OCI-M2 (cell line): ENCODE results near the gene PTPRM.

Experiments used
- DNase-seq: peaks from one replicate; lab custom pipeline; 2025; ENCODE audit not compliant: unreplicated experiment; lab: John Stamatoyannopoulos, UW

PTPRM gene

GRCh38 chr18:7749510-7749981, 182.4 kb downstream of the PTPRM start:
- no peak for DNase-seq

DNA sequence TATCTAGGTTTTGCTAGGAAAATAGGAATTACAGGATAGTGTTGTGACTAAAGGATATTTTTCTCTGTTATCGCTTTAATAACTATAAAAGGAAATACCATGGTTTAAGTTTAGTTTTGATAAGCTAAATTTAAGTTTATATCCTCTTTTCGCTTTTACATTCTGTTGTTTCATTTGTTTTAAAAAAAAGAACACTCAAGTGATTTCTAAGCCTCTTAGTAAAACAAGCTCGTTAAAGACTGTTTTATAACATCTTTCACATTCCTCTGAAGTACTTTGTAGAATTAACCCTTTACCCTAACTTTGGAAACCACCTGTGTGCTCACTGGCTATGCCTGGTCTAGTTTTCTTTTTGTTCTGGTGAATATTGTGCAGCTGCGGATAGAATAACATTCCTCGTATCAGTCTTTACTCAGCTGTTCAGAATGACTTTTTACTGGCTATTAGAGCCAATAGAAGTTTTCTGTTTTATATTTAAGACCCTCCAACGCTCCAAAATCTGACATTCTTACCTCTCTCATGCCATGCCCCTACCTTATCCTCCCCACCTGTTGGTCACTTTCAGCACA, 183.1 kb downstream of the PTPRM start:
- DNase-seq = no peak

- DNase-seq = no peak
Measured at GRCh38 chr18:7750966-7751365, 183.8 kb downstream of the PTPRM start.

- no peak for DNase-seq
Measured at GRCh38 chr18:7754258-7754657, 187.1 kb downstream of the PTPRM start.

DNA sequence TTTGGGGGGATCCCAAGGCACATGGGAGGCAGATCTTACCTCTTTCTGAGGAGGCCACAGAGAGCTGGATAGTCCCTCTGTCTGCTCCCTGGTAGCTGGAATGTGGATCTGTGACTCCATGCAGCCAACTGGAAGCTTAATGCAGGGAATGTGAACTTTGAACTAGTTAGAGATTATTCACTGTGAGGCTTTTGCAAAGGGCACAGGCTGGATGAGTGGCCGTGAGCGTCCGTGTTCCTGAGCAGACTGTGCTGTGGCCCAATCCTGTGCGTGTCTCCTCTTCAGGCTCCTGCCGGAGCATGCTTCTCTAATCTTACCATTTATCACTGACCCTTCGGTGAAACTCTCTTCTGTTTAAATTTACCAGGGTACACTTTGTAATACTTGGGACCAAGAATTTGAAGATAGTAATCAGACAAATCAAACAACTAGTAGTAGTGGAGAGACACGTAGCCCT, 187.6 kb downstream of the PTPRM start:
- DNase-seq = no peak

DNA sequence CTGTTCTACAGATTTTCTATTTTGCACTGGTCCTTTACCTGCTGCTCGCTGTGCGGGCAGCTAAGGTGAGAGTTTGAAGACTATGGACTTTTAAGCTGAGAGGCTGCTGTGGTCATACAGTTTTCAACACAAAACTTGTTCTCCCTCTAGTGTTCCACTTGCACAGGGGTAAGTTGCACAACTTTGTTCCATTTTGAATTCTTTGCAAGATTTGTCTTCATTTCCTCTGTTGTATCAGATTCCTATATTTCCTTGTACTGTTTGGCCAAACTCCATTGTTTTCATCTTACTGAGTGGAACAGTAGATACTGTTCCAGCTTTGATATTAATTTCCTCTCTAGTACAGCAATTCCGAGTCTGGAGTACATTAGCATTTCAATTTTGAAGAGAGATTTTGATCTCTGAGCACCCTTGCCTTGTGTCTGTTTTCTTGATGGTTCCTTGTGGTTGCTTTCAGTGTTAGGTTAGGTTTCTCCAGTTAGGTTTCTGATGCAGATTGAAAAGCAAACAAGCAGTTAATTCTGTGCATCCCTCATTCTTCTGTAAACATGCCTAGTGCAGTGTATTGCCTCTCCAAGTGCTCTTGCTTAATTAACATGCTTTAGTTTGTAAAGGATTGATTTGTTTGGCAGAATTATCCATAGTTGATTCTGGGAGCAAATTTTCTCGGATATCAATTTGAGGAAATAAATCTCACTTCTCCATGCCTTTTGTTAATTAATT, 188.8 kb downstream of the PTPRM start:
- no peak for DNase-seq

- DNase-seq = no peak
Measured at GRCh38 chr18:7757175-7757574, 190.1 kb downstream of the PTPRM start.

DNA sequence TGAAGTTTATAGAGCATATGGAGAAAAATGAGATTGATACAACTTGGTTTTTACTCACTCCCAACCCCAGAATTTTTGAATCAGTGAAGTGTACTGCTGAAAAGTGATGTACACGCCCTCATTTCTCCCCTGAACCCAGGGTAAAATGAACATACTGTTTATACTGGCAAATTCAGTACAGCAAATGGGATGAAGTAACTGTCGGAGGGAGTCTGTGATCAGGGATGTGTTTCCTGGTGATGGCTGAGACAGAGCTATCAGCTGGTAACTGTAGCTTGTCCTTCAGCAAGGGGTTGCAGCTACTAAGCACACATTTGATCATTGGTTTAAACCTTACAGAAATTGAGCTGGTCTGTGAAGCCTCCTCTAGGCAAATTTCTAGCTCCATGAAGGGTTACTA, 191.6 kb downstream of the PTPRM start:
- DNase-seq = no peak

GRCh38 chr18:7760967-7761948, 194.1 kb downstream of the PTPRM start:
- no peak for DNase-seq

DNA sequence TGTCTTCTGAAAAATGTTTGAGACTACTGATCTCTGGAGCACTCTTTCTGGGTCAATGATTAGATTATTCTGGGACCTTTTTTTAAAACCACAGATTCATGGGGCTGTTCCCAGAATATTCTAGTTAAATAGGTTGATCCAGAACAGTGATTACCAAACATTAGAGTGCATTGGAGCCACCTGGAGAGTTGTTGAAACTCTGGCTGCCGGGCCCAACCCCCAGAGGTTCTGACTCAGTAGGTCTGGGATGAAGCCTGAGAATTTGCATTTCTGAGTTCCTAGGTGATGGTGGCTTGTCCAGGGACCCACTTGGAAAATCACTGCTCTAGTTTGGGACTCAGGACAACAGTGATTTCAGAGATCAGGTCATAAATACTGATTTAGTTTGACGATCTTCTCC, 197.3 kb downstream of the PTPRM start:
- DNase-seq = no peak

DNA sequence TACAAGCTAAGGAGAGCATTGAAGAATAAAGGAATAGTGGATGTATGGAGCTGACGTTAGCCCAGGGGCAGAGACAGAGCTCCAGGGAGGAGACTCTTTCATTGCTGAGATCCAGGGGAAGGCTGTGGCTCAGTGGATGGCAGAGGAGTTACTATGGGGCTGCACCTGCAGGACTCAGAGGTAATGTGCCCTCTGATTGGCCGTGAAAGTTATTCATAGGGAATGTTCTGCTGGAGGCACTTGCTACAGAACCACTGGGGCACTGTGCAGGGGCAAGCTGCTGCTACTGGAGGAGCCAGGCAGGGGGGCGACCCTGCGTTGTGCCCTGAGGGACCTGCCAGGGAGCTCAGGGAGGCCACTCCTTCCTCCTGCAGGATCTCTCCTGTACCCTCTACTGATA, 199.2 kb downstream of the PTPRM start:
- no peak for DNase-seq

DNA sequence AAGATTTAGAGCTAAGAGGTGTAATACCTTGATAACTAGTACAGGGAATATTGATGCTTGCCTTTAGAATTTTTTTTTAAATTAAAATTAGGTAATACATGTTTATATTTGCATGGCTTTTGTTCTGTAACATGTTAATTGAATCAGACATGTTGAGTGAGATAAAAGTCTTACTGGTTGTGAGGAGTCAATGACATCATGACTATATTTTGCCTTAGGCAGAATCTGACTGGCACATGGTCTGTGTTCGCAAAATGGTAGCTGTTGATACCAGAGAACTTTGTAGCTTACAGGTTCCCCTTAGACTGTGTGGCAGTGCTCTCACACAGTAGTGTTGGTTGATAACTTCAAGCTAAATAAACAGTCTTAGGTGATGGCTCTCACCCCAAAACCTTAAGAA, 199.7 kb downstream of the PTPRM start:
- DNase-seq = no peak

DNA sequence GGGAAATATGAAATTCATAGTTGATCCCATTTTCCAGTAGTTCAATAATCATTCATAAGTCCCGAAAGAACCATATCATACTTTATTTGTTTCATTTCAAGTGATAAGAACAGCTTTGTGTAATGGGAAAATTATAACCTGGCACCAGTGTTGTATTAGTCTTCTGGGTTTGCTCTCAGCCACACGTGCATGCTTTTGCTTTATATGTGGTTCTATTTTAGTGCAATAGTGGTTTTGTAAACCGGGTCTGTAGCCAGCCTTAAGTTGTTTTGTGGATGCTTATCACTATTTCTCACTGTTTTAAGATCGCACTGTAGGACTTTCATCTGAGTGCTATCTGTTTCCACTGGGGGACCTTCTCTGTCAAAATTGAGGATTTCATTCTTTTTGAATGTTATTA, 203.8 kb downstream of the PTPRM start:
- no peak for DNase-seq

DNA sequence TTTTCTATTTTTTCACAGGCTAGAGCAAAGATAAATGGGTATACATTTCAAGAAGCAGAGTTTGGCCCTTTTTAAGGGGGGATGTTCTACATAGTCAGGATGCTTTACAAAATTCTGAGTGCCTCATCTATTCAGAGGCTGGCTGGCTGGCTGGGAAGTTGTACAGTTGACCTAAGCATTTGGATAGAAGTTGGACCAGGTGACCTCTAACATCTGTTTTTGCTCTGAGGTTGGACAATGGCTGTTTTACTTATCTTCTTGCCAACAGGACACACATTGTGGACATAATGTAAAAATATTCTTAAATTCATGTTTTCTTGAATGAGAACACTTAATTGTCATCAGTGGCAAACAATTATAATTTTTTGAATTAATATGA, 205.4 kb downstream of the PTPRM start:
- DNase-seq = no peak

GRCh38 chr18:7772951-7773350, 205.8 kb downstream of the PTPRM start:
- DNase-seq = no peak

DNA sequence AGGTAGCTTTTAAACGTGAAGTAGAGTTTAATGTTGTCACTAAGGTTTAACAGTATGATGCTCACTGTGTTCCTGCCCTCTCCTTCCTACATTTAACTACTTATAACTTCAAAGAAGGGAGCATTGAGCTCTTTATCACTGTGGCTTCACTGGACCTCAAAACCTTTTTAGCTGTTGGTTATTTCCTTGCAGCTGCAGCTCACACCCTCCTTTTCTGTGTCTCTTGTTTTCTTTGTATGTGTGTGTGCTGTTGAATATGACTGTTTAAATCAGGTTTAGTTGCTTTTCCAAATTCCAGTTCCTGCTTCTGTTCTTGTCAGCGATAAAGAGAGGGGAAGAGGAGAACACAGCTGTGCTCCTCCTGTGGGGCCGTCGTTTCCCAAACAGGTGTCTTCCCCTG, 208.0 kb downstream of the PTPRM start:
- DNase-seq = no peak

GRCh38 chr18:7775843-7776242, 208.7 kb downstream of the PTPRM start:
- DNase-seq = no peak

- no peak for DNase-seq
Measured at GRCh38 chr18:7778181-7778580, 211.1 kb downstream of the PTPRM start.

DNA sequence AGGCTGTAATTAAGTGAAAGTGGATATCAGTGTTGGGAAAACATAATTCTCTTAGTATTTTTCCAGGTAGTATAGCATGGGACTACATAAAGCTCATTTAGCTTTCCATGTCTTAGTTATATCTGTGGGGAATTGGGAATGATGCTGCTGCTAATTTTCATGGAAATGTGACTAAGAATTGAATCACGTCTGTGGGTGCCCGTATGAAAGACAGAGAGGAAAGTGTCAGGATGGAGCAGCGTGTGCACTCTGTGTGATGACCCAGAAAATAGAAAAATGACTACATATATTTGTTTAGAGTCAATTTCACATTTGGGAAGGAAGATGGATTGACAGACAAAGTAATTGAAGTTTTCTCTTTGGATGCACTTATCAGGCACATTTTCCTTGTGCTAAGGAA, 212.1 kb downstream of the PTPRM start:
- DNase-seq = no peak

DNA sequence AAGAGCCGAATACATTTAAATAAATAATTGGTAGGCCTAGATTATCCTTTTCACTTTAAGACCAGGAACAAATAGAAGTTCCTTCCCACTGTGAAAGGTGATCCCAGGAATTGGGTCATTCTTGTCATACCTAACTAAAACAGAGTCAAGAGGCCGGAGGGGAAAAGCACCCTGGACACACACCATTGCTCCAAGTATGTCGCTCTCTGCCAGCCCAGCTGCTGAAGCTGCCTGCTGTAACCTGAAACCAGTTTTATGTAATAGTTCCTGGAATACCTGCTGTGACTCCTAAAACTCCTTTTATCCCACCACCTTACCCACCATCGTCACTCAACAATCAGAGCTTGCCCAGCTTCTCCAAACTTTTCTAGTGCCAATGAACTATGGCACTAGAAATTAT, 217.1 kb downstream of the PTPRM start:
- DNase-seq = no peak

- no peak for DNase-seq
Measured at GRCh38 chr18:7786569-7786968, 219.5 kb downstream of the PTPRM start.

- no peak for DNase-seq
Measured at GRCh38 chr18:7787339-7787738, 220.2 kb downstream of the PTPRM start.
